HCT116 (cell line): ENCODE results near the gene SLC9A9. TPM values are rescaled to one million over a fixed set of nuclear protein-coding genes. Genes with fewer than 3 reads are reported as not detected.

Source experiments
- ATAC-seq: fragments of 200-7000 bp; cut with Tn5 transposase; 2 replicates; pipeline ENCODE4 v1.9.1; 2020; ENCODE audit warnings: mild to moderate bottlenecking, moderate library complexity
- BruUV-seq: library from RNA; stranded (reverse); fragments of 400-500 nt; replicated peaks from 2 replicates; lab custom pipeline; 2021; lab: Mats Ljungman, UMichigan
- CTCF ChIA-PET: fragments of 300-600 bp; sonication (Branson Sonifier 250); formaldehyde crosslinking; loops from one replicate; lab custom pipeline; 2021; ENCODE audit warnings: antibody characterized with exemption; lab: Charles Lee
- POLR2A ChIA-PET: fragments of 300-600, 350-600 bp; sonication (Branson Sonifier 250); formaldehyde crosslinking; loops from one replicate; lab custom pipeline; 2021; ENCODE audit warnings: antibody characterized with exemption; lab: Charles Lee
- RAD21 ChIA-PET, 2 experiments: fragments of 300-600 bp; sonication (Branson Sonifier 250); formaldehyde crosslinking; loops; one replicate each; lab custom pipeline; 2023; ENCODE audit warnings: low total read pairs in 2 of 2; ENCODE audit not compliant: uncharacterized antibody in 2 of 2, unreplicated experiment in 2 of 2, low non-redundant PET in 1 of 2; lab: Charles Lee
- DNase-seq: peaks from one replicate; pipeline ENCODE4 v3.0.0-alpha.2; 2010; ENCODE audit warnings: low read depth, low spot score
- H2AFZ ChIP-seq: fragments of 200-600 bp; shearing (Covaris generic), sonication (generic); 2 replicates; pipeline ENCODE4 v1.6.1; 2017; ENCODE audit warnings: low read depth, mixed run types, mixed read lengths, antibody characterized with exemption, low read length; ENCODE audit not compliant: poor library complexity, severe bottlenecking
- H3K27ac ChIP-seq: 2 replicates; pipeline ENCODE4 v1.5.1; 2012; ENCODE audit warnings: low read depth, low read length
- H3K27me3 ChIP-seq: fragments of 200-600 bp; sonication (generic); 2 replicates; pipeline ENCODE4 v1.6.1; 2016; ENCODE audit warnings: mixed run types, low read length, mixed read lengths; ENCODE audit not compliant: insufficient read depth
- H3K36me3 ChIP-seq, 2 experiments: fragments of 200-500 bp in 1 of 2; fragments of 200-600 bp in 1 of 2; sonication (Bioruptor generic) in 1 of 2; sonication (generic) in 1 of 2; 2 replicates each; pipeline versions ENCODE4 v1.5.1 to v1.6.1; 2014 to 2016; ENCODE audit warnings: low read length in 2 of 2, inconsistent platforms in 1 of 2, mixed read lengths in 1 of 2, mixed run types in 1 of 2; ENCODE audit not compliant: insufficient read depth in 2 of 2, control insufficient read depth in 1 of 2
- H3K4me1 ChIP-seq, 2 experiments: fragments of 200-600 bp in 1 of 2; sonication (generic) in 1 of 2; 2 replicates each; pipeline versions ENCODE4 v1.5.1 to v1.6.1; 2012 to 2017; ENCODE audit warnings: low read length in 2 of 2, inconsistent platforms in 1 of 2, mild to moderate bottlenecking in 1 of 2, mixed read lengths in 1 of 2, mixed run types in 1 of 2, moderate library complexity in 1 of 2; ENCODE audit not compliant: insufficient read depth in 2 of 2, control insufficient read depth in 1 of 2
- H3K4me2 ChIP-seq: fragments of 200-600 bp; sonication (generic); 2 replicates; pipeline ENCODE4 v1.6.1; 2017; ENCODE audit warnings: mixed run types, low read length, mixed read lengths
- H3K4me3 ChIP-seq, 2 experiments: fragments of 200-600 bp in 1 of 2; sonication (generic) in 1 of 2; replicated peaks in 1 of 2; 2 replicates each; pipeline ENCODE4 v1.5.1; 2011 to 2016; ENCODE audit warnings: low read length in 2 of 2, control low read depth in 1 of 2, low read depth in 1 of 2, mild to moderate bottlenecking in 1 of 2, mixed read lengths in 1 of 2, mixed run types in 1 of 2
- H3K79me2 ChIP-seq: fragments of 200-600 bp; sonication (generic); 2 replicates; pipeline ENCODE4 v1.6.1; 2017; ENCODE audit warnings: mild to moderate bottlenecking, mixed run types, low read length, moderate library complexity, mixed read lengths; ENCODE audit not compliant: insufficient read depth
- H3K9ac ChIP-seq: fragments of 200-600 bp; sonication (generic); 2 replicates; pipeline ENCODE4 v1.6.1; 2016; ENCODE audit warnings: low read length, mixed read lengths
- H3K9me2 ChIP-seq: fragments of 200-600 bp; sonication (generic), shearing (Covaris generic); 2 replicates; pipeline ENCODE4 v1.6.1; 2017; ENCODE audit warnings: mixed run types, mild to moderate bottlenecking, moderate library complexity; ENCODE audit not compliant: insufficient read depth
- H3K9me3 ChIP-seq, 2 experiments: fragments of 200-500 bp in 1 of 2; fragments of 200-600 bp in 1 of 2; sonication (Bioruptor generic) in 1 of 2; sonication (generic) in 1 of 2; 2 replicates each; pipeline ENCODE4 v1.6.1; 2014 to 2017; ENCODE audit warnings: low read length in 2 of 2, mixed read lengths in 2 of 2, inconsistent platforms in 1 of 2, low read depth in 1 of 2, mild to moderate bottlenecking in 1 of 2, mixed run types in 1 of 2, moderate library complexity in 1 of 2; ENCODE audit not compliant: control insufficient read depth in 1 of 2, insufficient read depth in 1 of 2
- H4K20me1 ChIP-seq: fragments of 200-600 bp; sonication (generic), shearing (Covaris generic); 2 replicates; pipeline ENCODE4 v1.6.1; 2017; ENCODE audit warnings: mixed run types, mild to moderate bottlenecking, moderate library complexity; ENCODE audit not compliant: insufficient read depth
- CBX3 ChIP-seq: IDR thresholded peaks from 2 replicates; pipeline ENCODE4 v1.6.1; 2012; ENCODE audit warnings: low read depth
- CTCF ChIP-seq, 3 experiments: fragments of 200-600 bp in 1 of 3; sonication (generic) in 1 of 3; IDR thresholded peaks in 2 of 3; conservative IDR thresholded peaks in 1 of 3; 2 replicates each; pipeline ENCODE4 v1.5.1; 2012 to 2017; ENCODE audit warnings: low read depth in 2 of 3, low read length in 2 of 3, antibody characterized with exemption in 1 of 3, borderline replicate concordance in 1 of 3, control low read depth in 1 of 3, mild to moderate bottlenecking in 1 of 3, mixed read lengths in 1 of 3, mixed run types in 1 of 3, moderate library complexity in 1 of 3; ENCODE audit not compliant: insufficient read depth in 1 of 3
- EGR1 ChIP-seq: IDR thresholded peaks from 2 replicates; pipeline ENCODE4 v1.6.1; 2012; ENCODE audit warnings: low read depth
- EZH2 ChIP-seq: fragments of 200-600 bp; sonication (generic); IDR thresholded peaks from 2 replicates; pipeline ENCODE4 v1.6.1; 2017; ENCODE audit warnings: antibody characterized with exemption, mixed run types
- EZH2phosphoT487 ChIP-seq: fragments of 200-600 bp; IDR thresholded peaks from 2 replicates; pipeline ENCODE4 v1.6.1; 2018; ENCODE audit warnings: antibody characterized with exemption, borderline replicate concordance
- JUND ChIP-seq: IDR thresholded peaks from 2 replicates; pipeline ENCODE4 v1.6.1; 2012
- MAX ChIP-seq: IDR thresholded peaks from 2 replicates; pipeline ENCODE4 v1.6.1; 2012
- POLR2AphosphoS5 ChIP-seq: IDR thresholded peaks from 2 replicates; pipeline ENCODE4 v1.6.1; 2011; ENCODE audit warnings: mild to moderate bottlenecking, low read depth, low read length, moderate library complexity
- RAD21 ChIP-seq: IDR thresholded peaks from 2 replicates; pipeline ENCODE4 v1.6.1; 2012; ENCODE audit warnings: low read depth, mild to moderate bottlenecking
- REST ChIP-seq: IDR thresholded peaks from 2 replicates; pipeline ENCODE4 v1.6.1; 2012; ENCODE audit warnings: low read depth
- SIN3A ChIP-seq: IDR thresholded peaks from 2 replicates; pipeline ENCODE4 v1.6.1; 2012; ENCODE audit warnings: low read depth
- SP1 ChIP-seq: IDR thresholded peaks from 2 replicates; pipeline ENCODE4 v1.6.1; 2012; ENCODE audit warnings: low read depth
- SRF ChIP-seq: IDR thresholded peaks from 2 replicates; pipeline ENCODE4 v1.6.1; 2012; ENCODE audit warnings: low read depth
- ZBTB33 ChIP-seq: IDR thresholded peaks from 2 replicates; pipeline ENCODE4 v1.6.1; 2011; ENCODE audit warnings: mild to moderate bottlenecking, low read length, moderate library complexity; ENCODE audit not compliant: insufficient replicate concordance; ENCODE audit errors: extremely low read depth
- ZFX ChIP-seq: fragments of 450-650 bp; IDR thresholded peaks from 2 replicates; pipeline ENCODE4 v1.6.1; 2017
- intact Hi-C: fragments of 100-400 bp; cut with micrococcal nuclease; formaldehyde crosslinking; loops from 2 replicates; pipeline ENCODE4 v1.10.0; 2022
- total RNA-seq: library from RNA; stranded (reverse); gene quantifications from one replicate; pipeline ENCODE4 v1.2.1, GENCODE V29; 2021; ENCODE audit not compliant: unreplicated experiment

Gene SLC9A9
- total RNA-seq, 1 experiment from 2014 or later: 0.20 TPM

- TF ChIP-seq POLR2AphosphoS5: no peak
- no peak for TF ChIP-seq RAD21
- no peak for TF ChIP-seq EZH2
- TF ChIP-seq ZBTB33: no peak
- TF ChIP-seq SIN3A: no peak
- no peak for TF ChIP-seq EZH2phosphoT487
- no peak for TF ChIP-seq SRF
- TF ChIP-seq, all 23 proteins: peak for 0
Observed at GRCh38 chr3:143571548-143571947, 276.7 kb downstream of the SLC9A9 start (continued).

GRCh38 chr3:143567823-143568222, 280.4 kb downstream of the SLC9A9 start:
- Histone ChIP-seq H3K27ac (no peak overlapping the region), H3K4me2 (no peak overlapping the region), H3K9me3 (no peaks in the 10 kb centered on the region), H3K4me1 (no peaks in the 10 kb centered on the region), H3K36me3 (no peaks in the 10 kb centered on the region), H3K4me3 (no peak overlapping the region), H4K20me1 (no peaks in the 10 kb centered on the region), H3K27me3 (peaks cover 6% of the 10 kb centered on the region; the same call in 1 of the 2 replicates), H2AFZ (no peak overlapping the region), H3K9ac (no peak overlapping the region), H3K79me2 (no peaks in the 10 kb centered on the region), H3K9me2 (no peaks in the 10 kb centered on the region)
- DNase-seq: no peak
- POLR2A ChIA-PET: no interaction called here
- RAD21 ChIA-PET: no interaction called here
- CTCF ChIA-PET: no interaction called here
- BruUV-seq: no TSS peak
- intact Hi-C loops: no loop called here
- no peak for ATAC-seq
- TF ChIP-seq CBX3 (no peak), EZH2 (no peak), EZH2phosphoT487 (no peak), SP1 (no peak), REST (no peak), EGR1 (no peak), JUND (no peak), ZBTB33 (no peak), CTCF (IDR thresholded peaks at IDR 0.05 in 2 of 3, conservative IDR thresholded peaks at IDR 0.05 in 1 of 3; ENCODE audit: borderline replicate concordance in 1 of 3, insufficient read depth in 1 of 3, low read depth in 2 of 3, low read length in 2 of 3) (no peak), ZFX (no peak), MAX (no peak), SRF (no peak)
- TF ChIP-seq, all 23 proteins: peak for 0
